ENCODE data around the gene ATXN7L2.
A peak's percentile ranks its signal among the peaks of the same experiment; 100 is the strongest.

Gene ATXN7L2

GRCh38 chr1:109482791-109483671 lies 674 bp upstream of the ATXN7L2 start:
- no peak for TF ChIP-seq CTCF (IDR thresholded peaks at IDR 0.05; ENCODE audit: insufficient read depth, low read depth, low read length, missing control alignments)
- peak overlapping the region; percentile 66 for H3K4me3 ChIP-seq (ENCODE audit: low read depth, low read length)
- DNase-seq (ENCODE audit: low read depth) = no peak

GRCh38 chr1:109484519-109484975 lies 842 bp downstream of the ATXN7L2 start:
- DNase-seq (ENCODE audit: low read depth) = peak; percentile 18
- peak overlapping the region; percentile 84 for H3K4me3 ChIP-seq (ENCODE audit: low read depth, low read length)
- no peak for TF ChIP-seq CTCF (IDR thresholded peaks at IDR 0.05; ENCODE audit: insufficient read depth, low read depth, low read length, missing control alignments)

- TF ChIP-seq CTCF (IDR thresholded peaks at IDR 0.05; ENCODE audit: insufficient read depth, low read depth, low read length, missing control alignments) = no peak
- peak overlapping the region; percentile 84 for H3K4me3 ChIP-seq (ENCODE audit: low read depth, low read length)
- DNase-seq (ENCODE audit: low read depth) = peak; percentile 35
These were observed 1.3 kb downstream of the ATXN7L2 start for GRCh38 chr1:109485001-109485400.

DNA sequence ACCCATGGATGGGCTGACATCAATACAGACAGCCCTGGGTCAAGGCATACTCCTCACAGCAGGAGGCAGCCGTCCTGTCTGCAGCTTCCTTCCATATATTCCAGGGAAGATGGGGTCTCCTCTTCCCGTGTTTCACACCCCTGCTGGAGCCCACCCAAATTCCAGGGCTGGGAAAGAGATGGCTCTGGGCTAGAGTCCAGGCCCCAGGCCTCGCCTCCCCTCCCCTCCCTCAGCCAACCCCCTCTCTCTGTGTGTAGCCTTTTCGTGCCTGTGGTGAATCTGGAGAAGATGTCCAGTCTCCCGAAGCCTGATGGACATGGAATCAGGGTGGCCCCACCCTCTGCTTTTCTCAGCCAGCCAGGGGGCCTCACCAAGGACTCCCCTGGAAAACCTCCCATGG lies 3.6 kb downstream of the ATXN7L2 start:
- DNase-seq (ENCODE audit: low read depth) = no peak
- H3K4me3 ChIP-seq (ENCODE audit: low read depth, low read length) = no peak overlapping the region
- TF ChIP-seq CTCF (IDR thresholded peaks at IDR 0.05; ENCODE audit: insufficient read depth, low read depth, low read length, missing control alignments) = no peak

GRCh38 chr1:109488201-109488600 lies 4.5 kb downstream of the ATXN7L2 start:
- H3K4me3 ChIP-seq (ENCODE audit: low read depth, low read length) = no peak overlapping the region
- DNase-seq (ENCODE audit: low read depth) = no peak

GRCh38 chr1:109488696-109489095 lies 5.0 kb downstream of the ATXN7L2 start:
- DNase-seq (ENCODE audit: low read depth) = no peak
- H3K4me3 ChIP-seq (ENCODE audit: low read depth, low read length) = no peak overlapping the region
- TF ChIP-seq CTCF (IDR thresholded peaks at IDR 0.05; ENCODE audit: insufficient read depth, low read depth, low read length, missing control alignments) = no peak

More at GRCh38 chr1:109488201-109488600, 4.5 kb downstream of the ATXN7L2 start:
- TF ChIP-seq CTCF (IDR thresholded peaks at IDR 0.05; ENCODE audit: insufficient read depth, low read depth, low read length, missing control alignments) = no peak

Measured in GM12865 (cell line).